ENCODE measurements around the gene BCAS4.
A peak's percentile ranks its signal among the peaks of the same experiment; 100 is the strongest.

Gene BCAS4

GRCh38 chr20:50794846-50795634 is at the start of gene BCAS4:
Gene BCAS4 (plus strand): TSS chr20:50795061. CDS start chr20:50795084, 23 bp downstream.
- Histone ChIP-seq H3K4me1 (ENCODE audit: control insufficient read depth, insufficient read depth, low read length) (peaks cover 20% of the 10 kb centered on the region), H3K9me3 (ENCODE audit: control insufficient read depth, low read length) (no peaks in the 10 kb centered on the region), H3K36me3 (ENCODE audit: control insufficient read depth, insufficient read depth, low read length) (no peaks in the 10 kb centered on the region), H3K4me3 (ENCODE audit: low read length) (peak within 1 kb of the TSS; percentile 25), H3K9ac (ENCODE audit: low read length) (peak within 1 kb of the TSS; percentile 70), H3K27me3 (ENCODE audit: control insufficient read depth, insufficient read depth, low read length) (no peaks in the 10 kb centered on the region)

- Histone ChIP-seq H3K9me3 (ENCODE audit: control insufficient read depth, low read length) (no peaks in the 10 kb centered on the region), H3K27me3 (ENCODE audit: control insufficient read depth, insufficient read depth, low read length) (no peaks in the 10 kb centered on the region), H3K4me3 (ENCODE audit: low read length) (no peak overlapping the region), H3K36me3 (ENCODE audit: control insufficient read depth, insufficient read depth, low read length) (peaks cover 4% of the 10 kb centered on the region), H3K4me1 (ENCODE audit: control insufficient read depth, insufficient read depth, low read length) (peaks cover 49% of the 10 kb centered on the region), H3K9ac (ENCODE audit: low read length) (no peak overlapping the region)
These were observed 49.2 kb upstream of the BCAS4 start for GRCh38 chr20:50745634-50746137.

GRCh38 chr20:50746138-50746940 is 48.5 kb upstream of the BCAS4 start:
- no peak overlapping the region for H3K9ac ChIP-seq (ENCODE audit: low read length)
- H3K4me3 ChIP-seq (ENCODE audit: low read length), result no peak overlapping the region
- peaks cover 4% of the 10 kb centered on the region for H3K36me3 ChIP-seq (ENCODE audit: control insufficient read depth, insufficient read depth, low read length)
- no peaks in the 10 kb centered on the region for H3K27me3 ChIP-seq (ENCODE audit: control insufficient read depth, insufficient read depth, low read length)
- no peaks in the 10 kb centered on the region for H3K9me3 ChIP-seq (ENCODE audit: control insufficient read depth, low read length)
- H3K4me1 ChIP-seq (ENCODE audit: control insufficient read depth, insufficient read depth, low read length), result peaks cover 42% of the 10 kb centered on the region

GRCh38 chr20:50747275-50747674 is 47.6 kb upstream of the BCAS4 start:
- no peaks in the 10 kb centered on the region for H3K9me3 ChIP-seq (ENCODE audit: control insufficient read depth, low read length)
- no peak overlapping the region for H3K4me3 ChIP-seq (ENCODE audit: low read length)
- peaks cover 36% of the 10 kb centered on the region for H3K4me1 ChIP-seq (ENCODE audit: control insufficient read depth, insufficient read depth, low read length)
- no peak overlapping the region for H3K9ac ChIP-seq (ENCODE audit: low read length)
- peaks cover 4% of the 10 kb centered on the region for H3K36me3 ChIP-seq (ENCODE audit: control insufficient read depth, insufficient read depth, low read length)
- H3K27me3 ChIP-seq (ENCODE audit: control insufficient read depth, insufficient read depth, low read length), result no peaks in the 10 kb centered on the region

GRCh38 chr20:50750145-50750671 is 44.7 kb upstream of the BCAS4 start:
- Histone ChIP-seq H3K4me1 (ENCODE audit: control insufficient read depth, insufficient read depth, low read length) (peaks cover 20% of the 10 kb centered on the region), H3K36me3 (ENCODE audit: control insufficient read depth, insufficient read depth, low read length) (peaks cover 4% of the 10 kb centered on the region), H3K27me3 (ENCODE audit: control insufficient read depth, insufficient read depth, low read length) (no peaks in the 10 kb centered on the region), H3K4me3 (ENCODE audit: low read length) (no peak overlapping the region), H3K9me3 (ENCODE audit: control insufficient read depth, low read length) (no peaks in the 10 kb centered on the region), H3K9ac (ENCODE audit: low read length) (no peak overlapping the region)

GRCh38 chr20:50753152-50753551 is 41.7 kb upstream of the BCAS4 start:
- peaks cover 4% of the 10 kb centered on the region for H3K36me3 ChIP-seq (ENCODE audit: control insufficient read depth, insufficient read depth, low read length)
- H3K27me3 ChIP-seq (ENCODE audit: control insufficient read depth, insufficient read depth, low read length), result no peaks in the 10 kb centered on the region
- no peaks in the 10 kb centered on the region for H3K9me3 ChIP-seq (ENCODE audit: control insufficient read depth, low read length)
- no peak overlapping the region for H3K9ac ChIP-seq (ENCODE audit: low read length)
- H3K4me3 ChIP-seq (ENCODE audit: low read length), result no peak overlapping the region
- H3K4me1 ChIP-seq (ENCODE audit: control insufficient read depth, insufficient read depth, low read length), result no peaks in the 10 kb centered on the region

- Histone ChIP-seq H3K36me3 (ENCODE audit: control insufficient read depth, insufficient read depth, low read length) (peaks cover 4% of the 10 kb centered on the region), H3K9ac (ENCODE audit: low read length) (no peak overlapping the region), H3K9me3 (ENCODE audit: control insufficient read depth, low read length) (no peaks in the 10 kb centered on the region), H3K4me1 (ENCODE audit: control insufficient read depth, insufficient read depth, low read length) (no peaks in the 10 kb centered on the region), H3K4me3 (ENCODE audit: low read length) (no peak overlapping the region), H3K27me3 (ENCODE audit: control insufficient read depth, insufficient read depth, low read length) (no peaks in the 10 kb centered on the region)
These were observed 40.4 kb upstream of the BCAS4 start for GRCh38 chr20:50754420-50754819.

GRCh38 chr20:50756447-50756846 is 38.4 kb upstream of the BCAS4 start:
- H3K4me1 ChIP-seq (ENCODE audit: control insufficient read depth, insufficient read depth, low read length), result peaks cover 3% of the 10 kb centered on the region
- no peaks in the 10 kb centered on the region for H3K27me3 ChIP-seq (ENCODE audit: control insufficient read depth, insufficient read depth, low read length)
- H3K4me3 ChIP-seq (ENCODE audit: low read length), result no peak overlapping the region
- no peaks in the 10 kb centered on the region for H3K36me3 ChIP-seq (ENCODE audit: control insufficient read depth, insufficient read depth, low read length)
- no peaks in the 10 kb centered on the region for H3K9me3 ChIP-seq (ENCODE audit: control insufficient read depth, low read length)
- H3K9ac ChIP-seq (ENCODE audit: low read length), result no peak overlapping the region

GRCh38 chr20:50758469-50758868 is 36.4 kb upstream of the BCAS4 start:
- Histone ChIP-seq H3K4me3 (ENCODE audit: low read length) (no peak overlapping the region), H3K27me3 (ENCODE audit: control insufficient read depth, insufficient read depth, low read length) (no peaks in the 10 kb centered on the region), H3K9ac (ENCODE audit: low read length) (no peak overlapping the region), H3K9me3 (ENCODE audit: control insufficient read depth, low read length) (no peaks in the 10 kb centered on the region), H3K36me3 (ENCODE audit: control insufficient read depth, insufficient read depth, low read length) (no peaks in the 10 kb centered on the region), H3K4me1 (ENCODE audit: control insufficient read depth, insufficient read depth, low read length) (peaks cover 15% of the 10 kb centered on the region)

GRCh38 chr20:50758992-50759391 is 35.9 kb upstream of the BCAS4 start:
- Histone ChIP-seq H3K36me3 (ENCODE audit: control insufficient read depth, insufficient read depth, low read length) (no peaks in the 10 kb centered on the region), H3K4me3 (ENCODE audit: low read length) (no peak overlapping the region), H3K4me1 (ENCODE audit: control insufficient read depth, insufficient read depth, low read length) (peaks cover 20% of the 10 kb centered on the region), H3K9ac (ENCODE audit: low read length) (no peak overlapping the region), H3K27me3 (ENCODE audit: control insufficient read depth, insufficient read depth, low read length) (no peaks in the 10 kb centered on the region), H3K9me3 (ENCODE audit: control insufficient read depth, low read length) (no peaks in the 10 kb centered on the region)

- Histone ChIP-seq H3K27me3 (ENCODE audit: control insufficient read depth, insufficient read depth, low read length) (no peaks in the 10 kb centered on the region), H3K4me1 (ENCODE audit: control insufficient read depth, insufficient read depth, low read length) (peaks cover 26% of the 10 kb centered on the region), H3K36me3 (ENCODE audit: control insufficient read depth, insufficient read depth, low read length) (no peaks in the 10 kb centered on the region), H3K9ac (ENCODE audit: low read length) (no peak overlapping the region), H3K4me3 (ENCODE audit: low read length) (no peak overlapping the region), H3K9me3 (ENCODE audit: control insufficient read depth, low read length) (no peaks in the 10 kb centered on the region)
These were observed 35.2 kb upstream of the BCAS4 start for GRCh38 chr20:50759678-50760077.

GRCh38 chr20:50762045-50762422 is 32.8 kb upstream of the BCAS4 start:
- Histone ChIP-seq H3K9me3 (ENCODE audit: control insufficient read depth, low read length) (no peaks in the 10 kb centered on the region), H3K36me3 (ENCODE audit: control insufficient read depth, insufficient read depth, low read length) (no peaks in the 10 kb centered on the region), H3K9ac (ENCODE audit: low read length) (peak overlapping the region; percentile 36), H3K4me3 (ENCODE audit: low read length) (no peak overlapping the region), H3K27me3 (ENCODE audit: control insufficient read depth, insufficient read depth, low read length) (no peaks in the 10 kb centered on the region), H3K4me1 (ENCODE audit: control insufficient read depth, insufficient read depth, low read length) (peaks cover 32% of the 10 kb centered on the region)

Measured in mucosa of stomach (tissue), 1 donor.